GM10266 (cell line): ENCODE data around the gene WWC2.
"Not testable (repeated sequence)": the region's sequence is repeated elsewhere in the genome, so short reads cannot be mapped to it uniquely, and the experiment has no call there.

Experiments used
- DNase-seq: peaks from one replicate; pipeline ENCODE4 v3.0.0; 2012; ENCODE audit errors: extremely low spot score
- TF ChIP-seq, protein P1 (sequence below): IDR thresholded peaks from 2 replicates; pipeline ENCODE4 v1.5.1; 2012; ENCODE audit warnings: mild to moderate bottlenecking, low read depth; ENCODE audit not compliant: control insufficient read depth, insufficient read depth; ENCODE audit errors: missing control alignments

Gene WWC2

DNA sequence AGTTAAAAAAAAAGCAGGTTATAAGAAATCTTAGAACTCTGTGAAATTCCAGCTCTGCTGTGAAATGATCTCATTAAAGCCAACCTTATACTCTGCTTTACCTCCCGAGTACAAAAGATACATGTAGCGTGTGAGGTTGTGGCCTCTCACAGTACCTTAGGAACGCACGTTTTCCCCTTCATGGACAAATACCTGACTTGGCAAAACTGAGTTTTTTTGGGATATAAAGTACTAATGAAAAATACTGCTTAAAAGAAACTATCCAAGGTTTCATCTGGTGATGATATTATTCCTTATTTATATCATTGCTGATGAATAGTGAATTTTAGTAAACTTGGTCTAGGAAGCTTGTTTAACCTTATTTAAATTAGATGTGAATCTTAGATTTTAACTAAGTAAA lies 48.9 kb downstream of the WWC2 start:
- TF ChIP-seq, protein P1, sequence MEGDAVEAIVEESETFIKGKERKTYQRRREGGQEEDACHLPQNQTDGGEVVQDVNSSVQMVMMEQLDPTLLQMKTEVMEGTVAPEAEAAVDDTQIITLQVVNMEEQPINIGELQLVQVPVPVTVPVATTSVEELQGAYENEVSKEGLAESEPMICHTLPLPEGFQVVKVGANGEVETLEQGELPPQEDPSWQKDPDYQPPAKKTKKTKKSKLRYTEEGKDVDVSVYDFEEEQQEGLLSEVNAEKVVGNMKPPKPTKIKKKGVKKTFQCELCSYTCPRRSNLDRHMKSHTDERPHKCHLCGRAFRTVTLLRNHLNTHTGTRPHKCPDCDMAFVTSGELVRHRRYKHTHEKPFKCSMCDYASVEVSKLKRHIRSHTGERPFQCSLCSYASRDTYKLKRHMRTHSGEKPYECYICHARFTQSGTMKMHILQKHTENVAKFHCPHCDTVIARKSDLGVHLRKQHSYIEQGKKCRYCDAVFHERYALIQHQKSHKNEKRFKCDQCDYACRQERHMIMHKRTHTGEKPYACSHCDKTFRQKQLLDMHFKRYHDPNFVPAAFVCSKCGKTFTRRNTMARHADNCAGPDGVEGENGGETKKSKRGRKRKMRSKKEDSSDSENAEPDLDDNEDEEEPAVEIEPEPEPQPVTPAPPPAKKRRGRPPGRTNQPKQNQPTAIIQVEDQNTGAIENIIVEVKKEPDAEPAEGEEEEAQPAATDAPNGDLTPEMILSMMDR, result no peak
- DNase-seq, result no peak

DNA sequence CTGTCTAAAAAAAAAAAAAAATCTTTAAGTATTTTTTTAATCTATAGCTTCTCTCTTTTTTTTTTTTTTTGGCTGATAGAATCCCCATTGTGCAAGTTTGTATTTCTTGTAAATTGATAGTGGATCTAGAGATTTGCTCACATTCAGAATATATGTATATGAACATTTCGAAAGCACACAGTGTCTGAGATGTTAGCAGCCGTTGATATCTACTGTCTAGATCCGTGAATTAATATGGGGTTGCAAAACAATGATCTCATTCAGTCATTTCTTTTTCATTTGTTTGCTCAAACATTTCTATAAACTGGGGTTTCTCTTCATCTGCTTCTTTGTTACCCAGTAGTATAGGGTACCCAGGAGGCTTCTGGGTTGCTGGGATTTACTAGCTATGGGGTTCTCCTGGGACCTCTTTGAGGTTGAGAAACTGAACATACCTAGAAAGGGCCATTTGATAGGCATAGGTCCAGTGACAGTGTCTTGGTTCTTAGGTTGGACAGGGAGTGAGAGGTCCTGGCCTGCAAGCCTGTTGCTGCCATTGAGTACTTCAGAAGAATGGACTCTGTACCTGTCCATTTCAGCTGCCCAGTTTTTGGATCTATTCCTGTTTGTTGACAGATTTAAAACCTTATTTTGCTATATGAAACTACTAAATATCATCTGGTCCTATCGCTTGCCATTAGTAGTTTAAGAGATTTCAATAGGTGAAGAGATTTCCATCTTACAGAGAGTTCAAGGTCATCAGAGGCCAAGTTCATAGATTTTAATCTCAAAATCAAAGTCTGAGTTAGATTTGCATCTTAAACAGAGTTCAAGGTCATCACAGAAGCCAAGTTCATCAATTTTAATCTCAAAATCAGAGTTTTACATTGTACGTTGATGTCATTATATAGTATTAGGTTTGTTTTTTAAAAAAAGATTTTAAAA lies 50.8 kb downstream of the WWC2 start:
- TF ChIP-seq, protein P1, result no peak

DNA sequence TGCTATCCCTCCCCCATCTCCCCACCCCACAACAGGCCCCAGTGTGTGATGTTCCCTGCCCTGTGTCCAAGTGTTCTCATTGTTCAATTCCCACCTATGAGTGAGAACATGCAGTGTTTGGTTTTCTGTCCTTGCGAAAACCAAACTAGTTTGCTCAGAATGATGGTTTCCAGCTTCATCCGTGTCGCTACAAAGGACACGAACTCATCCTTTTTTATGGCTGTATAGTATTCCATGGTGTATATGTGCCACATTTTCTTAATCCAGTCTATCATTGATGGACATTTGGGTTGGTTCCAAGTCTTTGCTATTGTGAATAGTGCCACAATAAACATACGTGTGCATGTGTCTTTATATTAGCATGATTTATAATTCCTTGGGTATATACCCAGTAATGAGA lies 51.6 kb downstream of the WWC2 start:
- not testable (repeated sequence) for DNase-seq

More for the DNA sequence above, 50.8 kb downstream of the WWC2 start:
- DNase-seq, result no peak

DNA sequence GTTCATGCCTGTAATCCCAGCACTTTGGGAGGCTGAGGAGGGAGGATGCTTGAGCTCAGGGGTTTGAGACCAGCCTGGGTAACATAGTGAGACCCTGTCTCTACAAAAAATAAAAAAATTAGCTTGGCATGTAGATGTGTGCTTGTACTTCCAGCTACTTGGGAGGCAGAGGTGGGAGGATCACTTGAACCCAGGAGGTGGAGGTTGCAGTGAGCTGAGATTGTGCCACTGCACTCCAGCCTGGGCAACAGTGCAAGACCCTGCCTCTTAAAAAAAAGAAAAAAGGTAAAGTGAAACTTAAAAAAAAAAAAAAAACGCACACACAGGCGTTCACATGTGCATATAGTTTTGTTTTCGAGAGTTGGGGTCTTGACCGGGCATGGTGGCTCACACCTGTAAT lies 53.2 kb downstream of the WWC2 start:
- not testable (repeated sequence) for DNase-seq

DNA sequence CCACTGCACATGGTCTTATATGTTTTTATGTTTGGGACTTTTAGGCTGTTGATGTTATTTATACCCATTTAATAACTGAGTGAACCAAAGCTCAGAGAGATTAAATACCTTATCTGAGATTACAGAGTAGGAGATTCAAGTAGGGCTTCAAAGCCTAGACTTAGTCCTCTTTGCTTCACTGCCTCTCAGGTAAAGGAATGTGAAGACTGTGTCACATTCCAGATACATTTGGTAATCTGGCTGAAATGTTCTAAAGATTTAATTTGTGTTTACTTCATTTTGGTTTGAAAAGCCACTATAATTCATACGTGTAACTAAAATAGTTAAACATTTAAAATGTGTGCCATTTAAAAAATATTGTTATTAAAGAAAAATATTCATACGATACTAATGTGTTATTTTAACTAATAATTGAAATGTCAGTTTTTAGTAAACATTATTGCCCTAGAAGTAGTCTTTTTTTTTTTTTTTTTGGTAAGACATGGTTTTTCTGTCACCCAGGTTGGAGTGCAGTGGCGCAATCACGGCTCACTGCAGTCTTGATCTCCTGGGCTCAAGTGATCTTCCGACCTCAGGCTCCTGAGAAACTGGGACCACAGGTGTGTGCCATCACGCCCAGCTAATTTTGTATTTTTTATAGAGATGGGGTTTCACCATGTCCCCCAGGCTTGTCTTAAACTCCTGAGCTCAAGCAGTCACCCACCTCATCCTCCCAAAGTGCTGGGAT lies 54.3 kb downstream of the WWC2 start:
- TF ChIP-seq, protein P1, result no peak

DNA sequence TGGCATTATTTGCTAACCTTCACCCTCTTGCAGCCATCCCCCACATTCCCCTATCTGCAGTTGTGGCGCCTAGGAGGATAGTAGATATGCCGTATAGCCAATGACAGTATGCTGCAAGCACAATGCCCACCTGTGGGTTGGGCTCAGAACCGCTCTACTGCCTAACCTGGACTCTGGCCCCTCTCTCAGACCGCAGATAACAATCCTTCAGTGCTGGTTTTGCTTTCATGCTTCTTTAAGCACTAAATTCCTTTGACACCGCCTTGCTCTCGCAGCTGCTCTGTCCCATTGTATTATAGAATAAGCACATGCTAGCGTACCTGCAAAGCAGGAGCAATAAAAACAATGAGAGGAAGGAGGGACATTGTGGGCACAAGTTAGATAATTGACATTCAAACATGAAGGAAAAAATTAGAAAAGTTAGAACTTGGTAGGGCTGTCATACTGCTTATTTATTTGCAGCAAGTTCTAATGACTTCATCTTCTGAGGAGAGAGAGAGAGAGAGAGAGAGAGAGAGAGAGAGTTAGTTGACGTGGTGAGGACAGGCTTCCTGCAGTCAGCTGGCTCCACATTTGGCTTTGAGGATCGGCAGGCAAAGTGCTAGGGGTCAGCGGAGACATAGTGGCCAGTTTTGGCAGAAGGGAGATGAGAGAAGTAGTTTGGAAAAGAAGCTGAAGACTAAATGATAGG lies 55.8 kb downstream of the WWC2 start:
- TF ChIP-seq, protein P1, result no peak
- no peak for DNase-seq

More for the DNA sequence above, 54.3 kb downstream of the WWC2 start:
- no peak for DNase-seq

DNA sequence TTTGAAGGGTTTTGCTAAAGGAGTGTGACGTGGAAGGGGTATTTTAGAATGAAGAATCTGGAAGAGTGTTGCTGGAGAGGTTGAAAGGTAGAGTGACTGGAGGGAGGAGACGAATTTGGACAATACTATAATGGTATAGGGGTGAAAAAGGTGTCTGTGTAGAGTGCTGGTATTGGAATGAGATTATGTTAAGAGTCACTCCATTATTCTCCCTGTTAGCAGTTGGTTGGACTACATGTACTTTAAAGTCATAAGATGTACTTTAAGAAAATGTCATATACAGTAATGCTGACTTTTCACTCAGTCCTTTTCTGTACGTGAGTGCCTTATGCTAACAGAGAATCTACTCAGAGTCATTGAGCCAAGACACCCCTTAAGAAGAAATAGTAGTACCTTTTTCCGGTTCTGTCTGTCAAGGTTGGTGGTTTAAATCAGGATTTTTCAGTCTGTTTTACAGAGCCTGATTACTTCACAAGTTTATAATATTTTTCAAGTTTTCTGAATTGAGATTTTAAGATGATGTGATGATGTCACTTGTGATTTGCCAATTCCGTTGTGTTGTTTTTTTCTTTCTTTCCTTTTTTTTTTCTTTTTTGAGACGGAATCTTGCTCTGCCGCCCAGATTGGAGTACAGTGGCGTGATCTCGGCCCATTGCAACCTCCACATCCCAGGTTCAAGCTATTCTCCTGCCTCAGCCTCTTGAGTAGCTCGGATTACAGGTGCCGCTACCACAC lies 56.6 kb downstream of the WWC2 start:
- TF ChIP-seq, protein P1, result no peak
- DNase-seq, result no peak
